Activated CD4-positive, alpha-beta T cell treated with anti-CD3 and anti-CD28 coated beads for 48 hours (primary cell): ENCODE measurements around the gene NEDD4L.
"Not testable (repeated sequence)": the region's sequence is repeated elsewhere in the genome, so short reads cannot be mapped to it uniquely, and the experiment has no call there.

Experiments used
- DNase-seq: peaks from one replicate; pipeline ENCODE4 v3.0.0-alpha.2; 2020

The NEDD4L gene

DNA sequence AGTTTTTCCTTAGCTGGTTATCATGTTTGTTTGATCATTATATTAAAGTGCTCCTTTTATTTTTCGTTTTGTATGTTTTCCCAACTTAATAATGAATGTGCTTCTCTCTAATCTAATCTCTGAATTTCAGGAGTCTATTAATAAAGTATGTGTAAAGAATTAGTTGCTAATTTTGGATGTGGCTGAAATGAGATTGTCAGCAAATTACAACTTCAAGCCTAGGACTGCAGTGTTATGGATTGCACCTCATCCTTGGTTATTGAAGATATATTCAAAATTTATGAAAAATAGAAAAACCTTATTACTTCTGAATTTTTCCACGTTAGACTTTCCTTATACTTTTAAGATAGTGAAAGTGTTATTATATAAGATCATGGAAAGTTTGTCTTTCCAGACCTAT, 227.7 kb downstream of the NEDD4L start:
- DNase-seq = no peak

DNA sequence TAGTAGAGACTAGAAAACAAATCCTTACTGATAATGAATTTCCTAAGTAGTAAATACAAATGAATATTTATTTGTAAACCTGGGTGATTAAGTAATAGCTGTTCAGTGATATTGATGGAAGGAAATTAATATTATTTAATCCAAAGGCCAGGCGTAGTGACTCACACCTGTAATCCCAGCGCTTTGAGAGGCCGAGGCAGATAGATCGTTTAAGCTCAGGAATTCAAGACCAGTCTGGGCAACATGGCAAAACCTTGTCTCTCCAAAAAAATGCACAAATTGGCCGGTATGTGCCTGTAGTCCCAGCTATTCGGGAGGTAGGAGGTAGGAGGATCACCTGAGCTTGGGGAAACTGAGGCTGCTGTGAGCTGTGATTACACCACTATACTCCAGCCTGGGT, 228.2 kb downstream of the NEDD4L start:
- no peak for DNase-seq

DNA sequence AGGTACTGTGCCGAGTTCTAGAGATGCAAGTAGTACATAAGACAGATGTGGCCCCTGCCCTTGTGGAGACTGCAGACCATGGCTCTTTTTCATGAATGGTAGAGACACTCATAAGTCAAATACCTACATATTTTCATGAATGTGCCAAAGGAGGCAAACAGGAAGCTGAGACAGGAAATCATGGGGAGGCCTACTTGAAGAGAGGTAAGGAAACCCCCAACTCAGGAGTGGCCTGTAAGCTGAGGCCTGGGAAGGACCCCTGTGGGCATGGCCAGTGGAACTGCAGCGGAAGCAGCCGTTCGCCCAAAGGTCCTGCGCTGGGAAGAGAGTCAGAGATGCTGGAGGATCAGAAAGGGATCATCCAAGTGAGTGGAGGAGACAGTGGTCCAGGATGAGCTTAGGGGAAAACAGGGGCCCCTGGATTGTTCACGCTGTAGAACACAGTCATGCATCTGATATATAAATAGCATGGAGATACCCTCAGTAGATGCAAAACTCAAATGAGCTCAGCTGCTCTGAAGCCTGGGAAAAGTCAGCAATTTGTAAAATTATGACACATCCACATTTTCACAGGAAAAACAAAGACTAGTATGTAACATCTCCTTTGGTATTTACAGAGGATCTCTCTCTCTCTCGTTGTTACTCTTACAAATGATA, 228.9 kb downstream of the NEDD4L start:
- no peak for DNase-seq

DNA sequence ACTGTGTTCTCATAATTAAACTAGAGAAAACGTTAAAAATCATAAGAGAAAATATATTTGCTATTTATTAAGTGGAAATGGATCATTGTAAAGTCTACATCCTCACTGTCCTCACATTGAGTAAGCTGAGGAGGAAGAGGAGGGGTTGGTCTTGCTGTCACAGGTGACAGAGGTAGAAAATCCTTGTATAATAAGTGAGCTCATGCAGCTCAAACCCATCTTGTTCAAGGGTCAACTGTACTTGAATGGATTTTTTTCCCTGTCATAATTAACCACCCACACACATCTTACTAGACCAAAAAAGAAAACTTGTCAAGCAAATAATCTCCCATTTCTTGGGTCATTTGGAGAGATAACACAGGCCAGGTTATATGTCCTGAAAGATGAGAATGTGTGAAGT, 231.2 kb downstream of the NEDD4L start:
- DNase-seq = no peak

DNA sequence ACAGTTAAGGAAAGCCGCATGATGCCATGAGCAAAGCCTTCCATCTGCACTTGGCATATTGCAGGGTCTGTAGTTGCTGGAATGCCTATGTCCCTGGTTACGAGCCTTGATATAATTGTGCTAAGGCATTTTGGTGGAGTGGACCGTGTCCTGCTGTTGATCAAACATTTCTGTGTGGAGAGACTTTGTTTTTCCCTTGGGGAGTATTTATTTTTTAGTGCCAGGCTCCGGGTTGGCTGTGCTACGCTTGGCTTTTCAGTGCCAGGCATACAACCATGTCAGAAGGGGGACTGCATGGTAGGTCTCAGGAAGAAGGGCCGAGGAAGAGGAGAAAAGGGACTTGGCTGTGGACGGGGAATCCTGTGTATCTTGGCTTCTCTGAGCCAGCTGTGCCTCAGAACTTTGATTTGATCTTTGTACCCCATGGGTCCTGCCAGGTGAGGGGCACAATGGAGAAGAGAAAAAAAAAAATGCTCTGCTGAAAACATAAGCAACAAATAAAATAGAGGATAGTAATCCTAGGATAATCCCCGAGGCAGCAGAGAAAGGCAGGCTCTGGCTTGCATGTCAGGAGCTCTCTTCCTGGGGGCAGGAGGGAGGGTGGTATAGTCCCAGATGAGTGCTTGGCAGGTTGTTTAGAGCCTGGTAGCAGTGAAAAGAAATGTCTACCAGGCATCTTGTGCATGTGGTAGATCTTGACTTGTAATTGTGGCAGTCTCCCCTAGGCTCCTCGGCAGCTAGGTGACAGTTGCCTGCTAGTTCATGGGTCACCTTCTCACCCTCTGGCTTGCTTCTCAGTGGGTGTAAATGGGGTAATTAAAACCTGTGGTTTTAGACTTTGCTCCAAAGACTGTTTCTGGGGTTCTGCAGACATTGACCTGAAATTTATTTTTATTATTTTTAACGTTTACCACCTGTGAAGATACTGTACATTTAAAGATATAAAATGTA, 233.0 kb downstream of the NEDD4L start:
- DNase-seq = no peak

DNA sequence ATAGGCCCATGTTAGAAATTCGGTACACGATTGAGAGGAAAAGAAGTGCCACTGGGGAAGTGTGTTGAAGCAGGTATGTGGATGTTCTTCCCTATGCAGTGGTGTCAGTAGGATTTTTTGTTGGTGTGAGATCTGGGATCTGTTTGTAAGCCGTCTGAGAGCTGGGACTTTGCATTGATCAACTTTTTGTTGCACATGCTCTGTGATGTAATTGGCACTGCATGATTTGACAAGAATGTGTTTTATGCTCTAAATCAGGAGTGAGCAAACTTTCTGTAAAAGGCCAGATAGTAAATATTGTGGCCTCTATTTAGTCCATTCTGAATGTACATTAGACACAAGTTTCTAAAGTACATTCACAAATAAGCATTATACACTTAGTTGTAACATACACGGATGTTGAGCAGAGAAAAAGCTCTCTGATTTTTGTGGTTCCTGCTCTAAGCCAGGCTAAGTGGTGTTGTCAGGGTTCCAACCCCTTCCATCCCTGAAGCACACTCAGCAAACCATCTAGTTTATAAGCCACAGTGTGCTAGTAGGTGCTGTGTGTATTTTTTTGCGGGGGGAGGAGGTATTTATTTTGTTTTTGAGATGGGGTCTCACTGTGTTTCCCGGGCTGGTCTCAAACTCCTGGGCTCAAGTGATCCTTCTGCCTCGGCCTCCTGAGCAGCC, 235.6 kb downstream of the NEDD4L start:
- no peak for DNase-seq

DNA sequence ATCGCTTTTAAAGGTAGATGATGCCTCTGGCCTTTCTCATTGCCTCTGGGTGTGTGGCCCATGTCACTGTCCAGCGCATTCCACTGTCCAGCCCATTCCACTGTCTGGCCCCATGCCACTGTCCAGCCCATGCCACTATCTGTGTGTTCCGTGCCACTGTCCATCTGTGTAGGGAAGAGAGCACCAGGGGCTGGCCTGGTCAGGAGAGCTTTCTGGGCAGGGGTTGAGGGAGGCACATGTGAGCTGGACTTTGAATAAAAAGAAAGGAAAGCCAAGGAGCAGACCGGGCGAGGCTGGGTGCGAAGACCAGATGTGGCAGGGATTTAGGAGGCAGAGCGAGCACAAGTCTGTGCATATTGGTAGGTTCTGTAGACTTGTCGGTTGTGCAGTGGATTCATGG, 236.2 kb downstream of the NEDD4L start:
- DNase-seq = no peak

DNA sequence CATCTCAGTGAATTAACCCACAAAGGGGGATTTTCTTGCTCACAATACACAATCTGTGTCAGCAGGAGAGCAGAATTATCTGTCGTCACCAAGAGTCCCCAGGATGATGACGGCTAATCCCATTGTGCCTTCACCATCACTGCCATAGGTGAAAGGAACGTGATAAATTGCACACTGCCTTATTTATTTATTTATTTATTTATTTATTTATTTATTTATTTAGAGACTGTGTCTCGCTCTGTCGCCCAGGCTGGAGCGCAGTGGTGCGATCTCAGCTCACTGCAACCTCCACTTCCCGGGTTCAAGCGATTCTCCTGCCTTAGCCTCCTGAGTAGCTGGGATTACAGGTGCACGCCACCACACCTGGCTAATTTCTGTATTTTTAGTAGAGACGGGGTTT, 238.8 kb downstream of the NEDD4L start:
- DNase-seq = not testable (repeated sequence)

DNA sequence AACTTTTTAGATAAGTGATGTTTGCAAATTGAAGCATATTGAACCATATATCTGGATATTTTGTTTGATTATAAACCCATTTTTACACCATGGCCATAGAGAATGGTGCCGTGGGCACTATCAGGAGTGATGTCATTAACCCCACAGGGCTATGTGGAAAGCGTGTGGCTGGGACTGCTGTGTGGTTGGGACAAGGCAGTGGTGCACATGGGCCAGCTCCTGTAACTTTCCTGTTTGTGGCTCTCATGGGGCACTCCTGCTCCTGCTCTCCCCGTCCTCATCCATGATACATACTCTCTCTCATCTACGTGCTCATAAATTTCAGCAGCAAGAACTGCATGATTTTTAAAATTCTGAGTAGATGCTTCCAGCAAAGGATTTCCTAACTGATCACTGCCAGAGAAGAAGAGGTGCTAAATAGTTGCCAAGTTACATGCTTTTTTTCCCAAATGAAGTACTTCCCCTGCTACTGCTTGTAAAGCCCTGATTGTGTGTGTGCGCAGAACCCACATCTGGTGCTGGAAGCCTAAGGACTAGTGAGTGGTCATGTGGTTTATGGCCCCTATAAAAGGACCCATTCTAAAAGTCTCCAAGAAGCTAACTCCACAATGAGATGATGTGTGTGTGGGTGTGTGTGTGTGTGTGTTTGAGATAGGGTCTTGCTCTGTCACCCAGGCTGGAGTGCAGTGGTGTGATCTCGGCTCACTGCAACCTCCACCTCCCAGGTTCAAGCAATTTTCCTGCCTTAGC, 240.8 kb downstream of the NEDD4L start:
- DNase-seq = no peak

DNA sequence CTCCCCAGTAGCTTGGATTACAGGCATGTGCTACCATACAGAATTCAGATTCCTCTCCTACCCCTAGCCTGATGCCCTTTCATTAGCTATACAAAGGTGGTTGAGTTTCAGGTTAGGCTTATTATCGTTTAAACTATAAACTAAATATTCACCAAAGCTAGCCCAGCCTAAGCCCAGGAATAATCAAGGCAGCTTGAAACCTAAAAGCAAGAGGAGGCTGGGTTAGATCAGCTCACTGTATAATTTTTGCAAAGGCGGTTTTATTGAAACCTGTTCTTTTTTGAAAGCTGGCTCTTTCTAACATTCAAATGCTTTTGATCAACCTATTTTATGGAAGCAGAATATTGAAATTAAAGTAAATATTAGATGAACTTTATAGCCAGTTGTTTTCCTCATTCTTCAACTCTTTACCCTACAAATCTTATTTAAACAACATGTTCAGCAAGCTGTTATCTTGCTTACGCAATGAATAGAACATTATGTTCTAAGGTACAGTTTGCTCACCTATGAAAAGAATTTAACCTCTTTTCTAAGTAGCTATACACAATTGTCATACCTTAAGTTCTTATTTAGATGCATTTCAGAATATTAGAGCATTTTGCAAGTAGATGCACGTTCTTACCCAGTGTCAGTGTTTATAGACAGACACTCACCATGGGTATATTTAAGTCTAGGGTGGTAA, 241.6 kb downstream of the NEDD4L start:
- DNase-seq = no peak

DNA sequence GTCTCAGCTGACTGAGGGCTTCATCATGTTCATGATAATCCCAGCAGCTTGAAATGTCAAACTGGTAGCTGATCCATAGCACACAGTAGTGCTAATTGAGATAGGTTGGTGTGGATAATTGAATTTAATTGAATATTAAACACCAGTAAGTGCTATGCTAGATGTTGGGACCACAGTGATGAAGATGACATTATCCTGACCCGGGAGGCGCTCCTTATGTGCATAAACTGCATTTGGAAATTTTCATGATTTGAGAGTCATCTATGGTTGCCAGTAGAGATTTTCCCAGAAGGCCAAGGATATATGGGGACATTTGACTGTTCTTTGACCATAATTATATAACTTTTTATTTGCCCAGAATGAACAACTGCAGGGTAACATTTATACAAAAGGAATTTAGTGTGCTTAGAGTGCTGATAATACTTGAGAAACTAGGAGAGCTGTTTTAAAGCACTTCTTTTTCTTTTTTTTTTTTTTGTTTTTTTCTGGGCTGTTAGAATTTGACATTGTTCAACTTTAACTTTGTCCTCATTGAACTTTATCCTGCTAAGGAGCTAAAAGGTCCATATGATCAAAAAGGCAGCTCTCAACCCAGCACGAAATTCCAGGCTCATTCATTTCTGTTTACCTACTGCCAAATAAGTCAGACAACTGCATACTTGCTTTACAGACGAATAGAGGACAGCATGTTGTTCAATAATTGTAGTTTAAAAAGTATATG, 242.8 kb downstream of the NEDD4L start:
- DNase-seq = no peak

DNA sequence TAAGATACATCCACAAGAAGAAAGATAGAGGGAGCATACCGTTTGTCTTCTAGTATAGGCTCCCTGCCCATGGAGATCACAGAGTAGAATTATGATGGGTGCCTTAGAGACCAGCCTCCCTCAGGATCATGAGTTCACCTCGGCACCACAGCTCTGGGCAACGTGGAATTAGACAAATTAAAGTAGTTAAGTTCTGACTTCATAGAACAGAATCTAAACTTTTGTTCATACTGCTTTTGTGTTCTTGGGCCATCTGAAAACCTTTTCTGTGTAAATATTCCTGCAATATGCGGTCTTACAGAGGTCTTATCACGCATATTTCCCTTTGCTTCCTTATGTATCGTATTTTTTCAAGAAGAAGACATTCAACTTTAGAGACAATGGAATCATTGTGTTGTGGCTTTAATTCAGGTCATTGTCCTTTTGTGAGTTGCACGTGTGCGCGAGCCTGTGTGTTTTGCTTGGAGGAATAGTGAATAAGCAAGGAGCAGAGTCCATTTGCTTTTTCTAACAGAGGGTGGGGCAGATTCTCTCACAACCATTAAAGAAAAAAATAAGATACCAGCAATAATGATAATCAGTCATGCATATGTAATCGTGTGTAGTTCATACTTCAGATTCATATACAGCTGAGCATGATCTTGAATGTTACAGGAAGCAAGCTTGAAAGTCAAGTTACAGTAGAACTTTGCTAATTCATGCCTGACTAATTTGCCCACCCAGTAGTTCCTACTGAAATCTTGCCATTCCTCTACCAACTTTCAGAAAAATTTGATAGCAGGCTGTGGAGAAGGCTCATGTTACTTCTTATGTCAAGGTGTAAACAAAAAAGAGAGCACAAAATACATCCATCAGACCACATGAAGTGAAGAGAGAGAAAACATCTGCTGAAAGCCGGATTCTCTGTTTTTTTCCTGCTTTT, 243.6 kb downstream of the NEDD4L start:
- DNase-seq = no peak

DNA sequence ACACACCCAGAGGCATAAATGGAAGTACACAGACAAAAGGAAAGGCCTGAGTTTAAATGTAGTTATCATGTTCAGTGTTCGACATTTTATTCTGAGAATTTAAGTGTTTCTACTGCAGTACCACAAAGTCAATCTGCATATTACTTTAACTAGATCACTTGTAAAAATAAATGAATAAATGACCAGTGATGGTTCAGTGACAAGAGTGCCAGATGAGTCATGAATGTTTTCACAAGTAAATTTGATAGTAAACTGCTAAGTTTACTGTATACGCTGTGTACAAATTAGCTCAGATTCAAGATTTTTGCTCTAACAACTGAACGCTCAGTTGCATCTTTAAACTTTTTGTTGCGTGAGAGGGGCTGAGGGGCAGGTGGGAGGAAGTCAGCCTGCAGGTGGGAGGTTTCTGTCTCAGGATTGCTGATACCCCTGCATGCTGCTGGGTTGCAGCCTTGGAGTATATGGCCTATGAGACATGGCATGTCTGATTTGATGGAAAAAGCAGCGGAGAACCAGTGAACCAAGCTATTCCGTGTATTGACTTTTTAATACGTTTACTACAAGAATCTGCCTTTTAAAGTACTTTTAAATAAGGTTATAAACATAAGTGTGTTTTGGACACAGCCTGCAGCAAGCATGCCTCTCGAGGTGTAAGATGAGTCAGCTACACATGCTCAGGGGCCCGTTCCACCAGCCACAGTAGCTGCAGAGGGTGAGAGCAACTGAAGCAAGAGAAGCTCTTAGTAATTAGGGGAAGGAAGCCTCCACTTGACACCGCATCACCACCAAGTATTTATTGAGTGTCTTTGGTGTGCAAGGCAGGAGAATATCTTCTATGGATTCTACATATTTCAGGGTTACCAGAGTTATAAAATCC, 245.1 kb downstream of the NEDD4L start:
- no peak for DNase-seq

DNA sequence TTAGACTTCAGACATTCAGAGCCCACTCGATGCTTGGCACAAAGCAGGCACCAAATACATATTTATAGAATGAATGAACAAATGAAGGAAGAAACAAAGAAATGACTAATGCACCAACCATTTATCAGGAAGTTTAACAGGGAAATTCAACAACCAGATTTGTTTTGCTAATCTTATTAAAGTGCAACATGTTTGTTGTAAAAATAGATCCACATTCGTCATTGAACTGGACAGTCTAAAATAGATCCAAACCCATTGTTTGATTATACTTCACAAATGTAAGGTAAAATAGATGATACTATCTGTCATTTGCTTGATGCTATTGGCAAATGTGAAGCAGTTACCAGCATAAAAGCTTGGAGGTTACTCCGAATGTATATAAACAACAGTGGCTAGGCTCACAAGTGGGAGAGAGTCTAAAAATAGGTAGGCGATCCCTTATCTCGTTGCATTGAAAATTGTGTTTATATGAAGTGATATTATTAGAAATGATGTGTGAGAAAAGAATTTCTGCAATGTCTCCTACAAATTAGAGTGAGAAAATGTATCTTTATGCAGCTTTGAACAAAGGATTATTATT, 246.2 kb downstream of the NEDD4L start:
- no peak for DNase-seq

DNA sequence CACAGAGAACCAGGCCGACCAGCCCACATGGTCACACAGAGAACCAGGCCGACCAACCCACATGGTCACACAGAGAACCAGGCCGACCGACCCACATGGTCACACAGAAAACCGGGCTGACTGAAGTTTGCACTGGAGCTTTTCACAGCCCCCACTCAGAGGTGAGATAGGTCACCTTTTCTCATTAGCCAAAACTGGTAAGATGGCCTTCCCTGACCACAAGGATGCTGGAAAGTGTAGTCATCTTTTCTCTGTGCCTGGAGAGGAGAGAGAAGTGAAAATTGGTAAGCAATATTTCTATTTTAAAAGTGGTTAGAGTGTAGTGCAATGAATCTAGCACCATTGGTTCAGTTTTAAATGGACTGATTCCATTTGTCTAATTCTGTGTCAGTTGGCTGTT, 247.1 kb downstream of the NEDD4L start:
- no peak for DNase-seq

DNA sequence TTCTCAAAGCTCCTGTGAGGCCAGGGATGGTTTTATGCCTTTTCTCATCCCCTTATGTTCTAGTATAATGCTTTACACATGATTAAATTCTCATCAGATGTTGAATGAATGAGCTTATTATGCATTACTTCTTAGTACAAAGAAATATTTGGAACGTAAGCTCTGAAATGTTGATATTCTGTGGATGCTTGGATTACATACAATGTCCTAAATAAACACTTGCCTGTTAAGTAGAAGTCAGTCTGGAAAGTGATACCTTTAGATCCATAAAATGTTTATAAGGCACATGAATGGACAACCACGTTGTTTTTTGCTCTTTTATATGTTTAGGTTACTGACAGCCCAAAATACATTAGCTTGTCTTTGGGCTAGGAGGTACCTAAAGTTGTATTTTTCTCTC, 248.6 kb downstream of the NEDD4L start:
- DNase-seq = no peak

DNA sequence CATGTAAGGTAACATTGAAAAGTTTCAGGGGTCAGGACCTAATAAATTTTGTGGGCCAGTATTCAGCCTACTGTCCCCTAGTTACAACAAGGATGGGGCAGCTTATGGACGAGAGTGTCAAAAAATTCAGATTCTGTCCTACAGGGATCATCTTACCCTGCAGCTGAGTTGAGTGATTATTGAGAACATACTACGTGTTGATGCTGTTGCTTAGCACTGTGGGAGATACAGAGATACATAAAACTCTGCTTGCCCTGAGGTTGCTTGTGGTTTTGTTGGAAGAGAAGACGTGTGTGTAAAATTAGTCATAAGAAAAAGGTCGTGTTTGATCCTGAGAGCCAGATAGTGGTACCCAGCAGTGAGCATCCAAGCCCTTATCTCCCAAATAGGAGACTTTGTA, 253.2 kb downstream of the NEDD4L start:
- DNase-seq = no peak

DNA sequence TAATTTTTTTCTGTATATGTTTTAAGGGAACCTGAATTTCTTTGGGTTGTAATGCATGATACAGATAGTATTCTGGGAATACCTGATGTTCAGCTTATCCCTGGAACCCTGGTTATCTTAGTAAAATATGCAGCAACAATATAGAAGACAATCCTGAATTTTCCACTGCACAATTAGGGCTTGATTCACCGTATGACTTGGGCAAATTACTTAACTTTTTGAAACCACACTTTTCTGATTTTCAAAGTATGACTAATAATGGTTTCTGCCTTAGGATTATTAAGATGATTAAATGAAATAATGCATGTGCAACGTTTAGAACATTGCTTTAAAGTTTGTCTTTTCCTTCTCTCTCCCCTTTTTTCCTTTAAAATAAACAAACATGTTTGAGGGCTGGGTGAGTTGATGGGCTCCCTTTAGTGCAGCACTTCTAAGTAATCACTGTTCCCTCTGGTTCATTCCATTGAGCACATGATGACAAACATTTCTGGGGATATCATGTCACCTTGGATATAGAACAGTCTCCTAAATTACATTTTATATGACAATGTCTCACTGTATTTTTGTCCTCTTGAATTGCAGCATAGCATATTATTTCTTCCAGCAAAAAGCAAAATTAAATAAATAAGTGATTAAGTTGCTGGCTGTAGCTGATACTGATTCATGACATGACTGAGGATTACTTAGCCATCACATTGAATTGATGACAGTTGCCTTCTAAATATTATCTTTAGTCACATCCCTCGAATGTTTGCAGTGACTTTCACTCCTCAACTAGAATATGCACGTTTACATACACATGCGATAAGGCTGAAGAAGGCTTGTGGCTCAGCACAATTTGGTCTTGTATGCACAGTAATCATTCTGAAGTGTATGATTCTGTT, 254.5 kb downstream of the NEDD4L start:
- DNase-seq = no peak
